T-cell (primary cell): Measurements from ENCODE around the gene PPP1R13B. TPM values are rescaled to one million over a fixed set of nuclear protein-coding genes. Genes with fewer than 3 reads are reported as not detected.

Experiments used
- ATAC-seq, 4 experiments: fragments of 200-7000 bp in 3 of 4; fragments of 150-1000 bp in 1 of 4; cut with Tn5 transposase; replicated peaks in 1 of 4; 1 replicate in 3 of 4; 2 replicates in 1 of 4; pipeline ENCODE4 v1.10.0; 2021; ENCODE audit warnings: moderate library complexity in 3 of 4, mild to moderate bottlenecking in 2 of 4, moderate number of reproducible peaks in 1 of 4
- CTCF ChIA-PET, 2 donors: fragments of 300-600 bp; sonication (Branson Sonifier 250); formaldehyde crosslinking; loops; one replicate each; lab custom pipeline; 2022; ENCODE audit warnings: antibody characterized with exemption in 2 of 2; lab: Charles Lee
- POLR2A ChIA-PET, 2 donors: fragments of 300-600 bp; sonication (Branson Sonifier 250); formaldehyde crosslinking; loops; one replicate each; lab custom pipeline; 2022; ENCODE audit warnings: antibody characterized with exemption in 2 of 2; lab: Charles Lee
- DNase-seq, 35 experiments: peaks; one replicate each; pipeline versions ENCODE4 v3.0.0 to v3.0.0-alpha.2; 2013 to 2023
- H3K27ac ChIP-seq: one replicate; pipeline ENCODE4 v1.5.1; 2013; ENCODE audit warnings: low read length
- H3K27me3 ChIP-seq, 2 experiments: replicated peaks in 1 of 2; 1 replicate in 1 of 2; 2 replicates in 1 of 2; pipeline versions ENCODE4 v1.6.1 to v1.7.0; 2013; ENCODE audit warnings: low read length in 1 of 2, mixed read lengths in 1 of 2; ENCODE audit not compliant: control insufficient read depth in 2 of 2, insufficient read depth in 2 of 2; ENCODE audit errors: extremely low read depth in 1 of 2
- H3K36me3 ChIP-seq, 2 donors: 1 replicate in 1 of 2; 2 replicates in 1 of 2; pipeline versions ENCODE4 v1.6.1 to v1.7.0; 2013; ENCODE audit warnings: low read length in 1 of 2; ENCODE audit not compliant: control insufficient read depth in 2 of 2, insufficient read depth in 1 of 2; ENCODE audit errors: extremely low read depth in 1 of 2
- H3K4me1 ChIP-seq, 2 experiments: 1 replicate in 1 of 2; 2 replicates in 1 of 2; pipeline versions ENCODE4 v1.6.1 to v1.7.0; 2013; ENCODE audit warnings: low read length in 2 of 2, mixed read lengths in 1 of 2; ENCODE audit not compliant: insufficient read depth in 2 of 2, control insufficient read depth in 1 of 2; ENCODE audit errors: extremely low read depth in 1 of 2
- H3K4me3 ChIP-seq, 2 donors: 1 replicate in 1 of 2; 2 replicates in 1 of 2; pipeline versions ENCODE4 v1.5.1 to v1.7.0; 2013; ENCODE audit warnings: mild to moderate bottlenecking in 2 of 2, low read length in 1 of 2, moderate library complexity in 1 of 2; ENCODE audit not compliant: control insufficient read depth in 1 of 2; ENCODE audit errors: extremely low read depth in 1 of 2
- H3K9me3 ChIP-seq: 2 replicates; pipeline ENCODE4 v1.7.0; 2013
- H3K27ac Mint-ChIP-seq, 2 donors: one replicate each; pipeline ENCODE4 v1.8.0; 2020 to 2021; ENCODE audit warnings: mild to moderate bottlenecking in 2 of 2, mixed read lengths in 2 of 2
- H3K27me3 Mint-ChIP-seq, 2 donors: one replicate each; pipeline ENCODE4 v1.8.0; 2021 to 2022; ENCODE audit warnings: mixed read lengths in 2 of 2
- H3K36me3 Mint-ChIP-seq: one replicate; pipeline ENCODE4 v1.8.0; 2021; ENCODE audit warnings: mixed read lengths
- H3K4me1 Mint-ChIP-seq, 3 donors: one replicate each; pipeline ENCODE4 v1.8.0; 2020 to 2022; ENCODE audit warnings: mixed read lengths in 3 of 3, mild to moderate bottlenecking in 1 of 3
- H3K4me3 Mint-ChIP-seq, 3 donors: one replicate each; pipeline ENCODE4 v1.8.0; 2020 to 2022; ENCODE audit warnings: mild to moderate bottlenecking in 3 of 3, mixed read lengths in 3 of 3, moderate library complexity in 3 of 3
- H3K9me3 Mint-ChIP-seq, 3 donors: one replicate each; pipeline ENCODE4 v1.8.0; 2020 to 2022; ENCODE audit warnings: mixed read lengths in 3 of 3
- WGBS: methylation state at CpG from one replicate; pipeline ENCODE4 v1.1.5; 2013; ENCODE audit warnings: missing lambda C conversion rate; ENCODE audit not compliant: insufficient coverage; 5-methylcytosine and 5-hydroxymethylcytosine counted together
- total RNA-seq, 35 experiments: library from RNA in 6 of 35; stranded (reverse) in 6 of 35; fragments of 120-200 nt in 1 of 35; gene quantifications; one replicate each; pipeline versions ENCODE4 v1.2.1 to v1.2.4 and lab custom pipeline; 2013 to 2026

Gene PPP1R13B
- total RNA-seq, 5 donors from 2014 or later (not counting 1 experiment from before 2014, with no cell fraction given) = 23.8 to 32.4 (median 29.9) TPM

- ATAC-seq = no peak
- H3K27me3 Mint-ChIP-seq = no peaks in the 10 kb centered on the region
- H3K4me3 Mint-ChIP-seq = no peak overlapping the region
- H3K9me3 Mint-ChIP-seq = no peaks in the 10 kb centered on the region
- CTCF ChIA-PET = no interaction called here
- Histone ChIP-seq H3K4me3 (no peak overlapping the region), H3K4me1 (no peaks in the 10 kb centered on the region), H3K36me3 (peaks cover 0 to 5% of the 10 kb centered on the region in 2 donors), H3K27me3 (no peaks in the 10 kb centered on the region), H3K27ac (no peak overlapping the region), H3K9me3 (no peaks in the 10 kb centered on the region)
- 100% methylated on average over 2 of the region's 6 CpGs for WGBS
- no peaks in the 10 kb centered on the region for H3K4me1 Mint-ChIP-seq
- DNase-seq = no peak
- H3K27ac Mint-ChIP-seq = no peak overlapping the region
- POLR2A ChIA-PET = no interaction called here
- peaks cover 2% of the 10 kb centered on the region for H3K36me3 Mint-ChIP-seq
Measured at GRCh38 chr14:103755060-103755459, 92.3 kb downstream of the PPP1R13B start.

- no peak overlapping the region for H3K27ac Mint-ChIP-seq
- ATAC-seq = no peak
- DNase-seq = no peak
- H3K4me3 Mint-ChIP-seq = no peak overlapping the region
- peaks cover 10% of the 10 kb centered on the region for H3K36me3 Mint-ChIP-seq
- H3K27ac ChIP-seq = no peak overlapping the region
- H3K27me3 Mint-ChIP-seq = no peaks in the 10 kb centered on the region
- peaks cover 1 to 7% (median 3%) of the 10 kb centered on the region in 3 donors for H3K4me1 Mint-ChIP-seq
- H3K36me3 ChIP-seq = peaks cover 5% of the 10 kb centered on the region in 2 donors
- H3K4me1 ChIP-seq = peaks cover 1 to 2% of the 10 kb centered on the region in 2 experiments
- POLR2A ChIA-PET = no interaction called here
- CTCF ChIA-PET = interaction anchor here in 1 of 2 donors (0.6 kb wide), 1 partner anchor 12 kb away, joined by 3 read pairs; no protein-coding TSS in a partner anchor
- no peaks in the 10 kb centered on the region for H3K9me3 ChIP-seq
- no peak overlapping the region for H3K4me3 ChIP-seq
- 96% methylated on average over 8 of the region's 9 CpGs for WGBS
- no peaks in the 10 kb centered on the region for H3K9me3 Mint-ChIP-seq
- no peaks in the 10 kb centered on the region for H3K27me3 ChIP-seq
Measured at GRCh38 chr14:103753774-103754173, 93.6 kb downstream of the PPP1R13B start.

- DNase-seq = peak in 1 of 35 experiments; percentile 11
- no peak overlapping the region for H3K27ac Mint-ChIP-seq
Measured at GRCh38 chr14:103749860-103750259, 97.5 kb downstream of the PPP1R13B start.

GRCh38 chr14:103749452-103749851 is 97.9 kb downstream of the PPP1R13B start:
- H3K4me3 Mint-ChIP-seq = no peak overlapping the region
- peaks cover 10% of the 10 kb centered on the region for H3K36me3 Mint-ChIP-seq
- H3K4me3 ChIP-seq = no peak overlapping the region
- CTCF ChIA-PET = no interaction called here
- no peaks in the 10 kb centered on the region for H3K27me3 Mint-ChIP-seq
- H3K27me3 ChIP-seq = no peaks in the 10 kb centered on the region
- H3K36me3 ChIP-seq = peaks cover 5 to 10% of the 10 kb centered on the region in 2 donors
- WGBS = no CpG with 5 or more reads among the region's 5 CpGs
- DNase-seq (no peak), ATAC-seq (no peak)
- no peak overlapping the region for H3K27ac Mint-ChIP-seq
- H3K27ac ChIP-seq = no peak overlapping the region
- H3K9me3 ChIP-seq = no peaks in the 10 kb centered on the region
- no peaks in the 10 kb centered on the region for H3K9me3 Mint-ChIP-seq
- peaks cover 12 to 16% (median 13%) of the 10 kb centered on the region in 3 donors for H3K4me1 Mint-ChIP-seq
- H3K4me1 ChIP-seq = peaks cover 6 to 15% of the 10 kb centered on the region in 2 experiments
- POLR2A ChIA-PET = no interaction called here

More at GRCh38 chr14:103749860-103750259, 97.5 kb downstream of the PPP1R13B start:
- no peaks in the 10 kb centered on the region for H3K27me3 ChIP-seq
- peaks cover 5 to 9% of the 10 kb centered on the region in 2 donors for H3K36me3 ChIP-seq
- Mint-ChIP-seq H3K36me3 (peaks cover 10% of the 10 kb centered on the region), H3K4me1 (peaks cover 12 to 16% (median 13%) of the 10 kb centered on the region in 3 donors), H3K27me3 (no peaks in the 10 kb centered on the region), H3K9me3 (no peaks in the 10 kb centered on the region), H3K4me3 (no peak overlapping the region)
- ChIA-PET CTCF (no interaction called here), POLR2A (no interaction called here)
- H3K4me1 ChIP-seq = peaks cover 6 to 15% of the 10 kb centered on the region in 2 experiments
- no peaks in the 10 kb centered on the region for H3K9me3 ChIP-seq
- no peak for ATAC-seq
- no peak overlapping the region for H3K27ac ChIP-seq
- WGBS = 86% methylated on average over 2 of the region's 5 CpGs
- no peak overlapping the region for H3K4me3 ChIP-seq

- H3K4me3 ChIP-seq = no peak overlapping the region
- H3K27ac ChIP-seq = peak overlapping the region; percentile 4
- DNase-seq = peak; percentile 26 to 74 (median 56)
- H3K4me1 ChIP-seq = peaks cover 6 to 15% of the 10 kb centered on the region in 2 experiments
- ChIA-PET CTCF (no interaction called here), POLR2A (no interaction called here)
- 34% methylated on average over 4 of the region's 5 CpGs for WGBS
- Mint-ChIP-seq H3K4me3 (peak overlapping the region in 1 of 3 donors; percentile 40), H3K27ac (peak overlapping the region; percentile 73 to 88), H3K27me3 (no peaks in the 10 kb centered on the region), H3K9me3 (no peaks in the 10 kb centered on the region), H3K36me3 (peaks cover 10% of the 10 kb centered on the region), H3K4me1 (peaks cover 12 to 16% (median 13%) of the 10 kb centered on the region in 3 donors)
- no peaks in the 10 kb centered on the region for H3K27me3 ChIP-seq
- no peaks in the 10 kb centered on the region for H3K9me3 ChIP-seq
- peaks cover 0 to 10% of the 10 kb centered on the region in 2 donors for H3K36me3 ChIP-seq
- peak; percentile 96 to 100 (median 98) for ATAC-seq
Measured at GRCh38 chr14:103748534-103748857, 98.9 kb downstream of the PPP1R13B start.

- no peak overlapping the region for H3K27ac ChIP-seq
- H3K9me3 ChIP-seq = no peaks in the 10 kb centered on the region
- peaks cover 6 to 15% of the 10 kb centered on the region in 2 experiments for H3K4me1 ChIP-seq
- Mint-ChIP-seq H3K4me1 (peaks cover 12 to 16% (median 13%) of the 10 kb centered on the region in 3 donors), H3K36me3 (peaks cover 16% of the 10 kb centered on the region), H3K27me3 (no peaks in the 10 kb centered on the region), H3K9me3 (no peaks in the 10 kb centered on the region), H3K4me3 (no peak overlapping the region), H3K27ac (no peak overlapping the region)
- DNase-seq (no peak), ATAC-seq (no peak)
- ChIA-PET CTCF (interaction anchor here in 1 of 2 donors (0.6 kb wide), 1 partner anchor 158 kb away, joined by 3 read pairs; no protein-coding TSS in a partner anchor), POLR2A (no interaction called here)
- H3K36me3 ChIP-seq = peaks cover 4 to 14% of the 10 kb centered on the region in 2 donors
- 97% methylated on average over 10 of the region's 10 CpGs for WGBS
- H3K4me3 ChIP-seq = no peak overlapping the region
- H3K27me3 ChIP-seq = no peaks in the 10 kb centered on the region
Measured at GRCh38 chr14:103746701-103747100, 100.7 kb downstream of the PPP1R13B start.
